GM12891 (cell line): ENCODE data around the gene DNER.

ENCODE experiments used
- PAX5 ChIP-seq: IDR thresholded peaks from 2 replicates; pipeline ENCODE4 v1.6.1; 2011; ENCODE audit warnings: low read length, moderate library complexity, mild to moderate bottlenecking; ENCODE audit not compliant: insufficient read depth, severe bottlenecking
- POLR2A ChIP-seq: IDR thresholded peaks from 2 replicates; pipeline ENCODE4 v1.6.1; 2011; ENCODE audit warnings: low read depth, low read length, control low read depth
- POLR2AphosphoS5 ChIP-seq: IDR thresholded peaks from 2 replicates; pipeline ENCODE4 v1.6.1; 2011; ENCODE audit warnings: low read depth, low read length, control low read depth
- POU2F2 ChIP-seq: IDR thresholded peaks from 2 replicates; pipeline ENCODE4 v1.6.1; 2011; ENCODE audit warnings: low read depth, mild to moderate bottlenecking, control low read depth, low read length, moderate library complexity
- SPI1 ChIP-seq: IDR thresholded peaks from 2 replicates; pipeline ENCODE4 v1.6.1; 2011; ENCODE audit warnings: low read depth, low read length, control low read depth
- TAF1 ChIP-seq: IDR thresholded peaks from 2 replicates; pipeline ENCODE4 v1.6.1; 2011; ENCODE audit warnings: low read depth, low read length, control low read depth

- TF ChIP-seq POLR2AphosphoS5 (no peak), POLR2A (no peak), TAF1 (no peak), SPI1 (no peak), PAX5 (no peak), POU2F2 (no peak)
Measured at GRCh38 chr2:229596796-229597195, 117.6 kb downstream of the DNER start.
